Activated CD4-positive, alpha-beta T cell treated with anti-CD3 and anti-CD28 coated beads, Interleukin-2, amount 50 U/mL, for 48 hours (primary cell): ENCODE data around the gene FAM227B.
"Not testable (repeated sequence)": the region's sequence is repeated elsewhere in the genome, so short reads cannot be mapped to it uniquely, and the experiment has no call there.

Experiments
- DNase-seq, 2 experiments: peaks; one replicate each; pipeline ENCODE4 v3.0.0-alpha.2; 2020

The FAM227B gene

GRCh38 chr15:49490966-49491365 lies 129.7 kb downstream of the FAM227B start:
- DNase-seq: no peak

GRCh38 chr15:49485401-49485800 lies 135.2 kb downstream of the FAM227B start:
- DNase-seq: not testable (repeated sequence)

GRCh38 chr15:49478982-49479381 lies 141.6 kb downstream of the FAM227B start:
- DNase-seq: not testable (repeated sequence)

GRCh38 chr15:49478021-49478420 lies 142.6 kb downstream of the FAM227B start:
- not testable (repeated sequence) for DNase-seq

GRCh38 chr15:49473031-49473430 lies 147.6 kb downstream of the FAM227B start:
- DNase-seq: no peak

DNA sequence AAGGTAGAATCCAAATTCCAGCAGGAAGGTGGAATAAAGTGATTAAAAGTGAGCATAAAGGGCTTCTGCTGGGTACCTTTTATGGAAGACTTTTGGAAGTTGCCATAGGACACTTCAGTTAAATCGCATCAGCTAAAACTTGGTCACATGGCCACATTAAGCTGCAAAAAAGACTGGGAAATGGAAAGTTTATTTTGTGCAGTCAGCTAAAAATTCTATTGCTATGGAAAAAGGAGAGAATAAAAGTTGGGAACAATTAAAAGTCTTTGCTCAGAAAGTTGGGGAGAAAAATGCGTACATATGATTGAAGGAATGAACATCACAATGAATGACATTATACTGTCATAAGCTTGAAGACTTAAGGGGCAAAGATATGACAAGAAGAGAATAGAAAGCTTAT lies 148.3 kb downstream of the FAM227B start:
- DNase-seq: no peak

- DNase-seq: no peak
These were observed 148.9 kb downstream of the FAM227B start for GRCh38 chr15:49471733-49472132.

- peak; percentile 43 to 59 for DNase-seq
These were observed 149.4 kb downstream of the FAM227B start for GRCh38 chr15:49471248-49471647.

- DNase-seq: no peak
These were observed 152.2 kb downstream of the FAM227B start for GRCh38 chr15:49468481-49468839.

GRCh38 chr15:49467746-49468480 lies 152.7 kb downstream of the FAM227B start:
- DNase-seq: no peak

DNA sequence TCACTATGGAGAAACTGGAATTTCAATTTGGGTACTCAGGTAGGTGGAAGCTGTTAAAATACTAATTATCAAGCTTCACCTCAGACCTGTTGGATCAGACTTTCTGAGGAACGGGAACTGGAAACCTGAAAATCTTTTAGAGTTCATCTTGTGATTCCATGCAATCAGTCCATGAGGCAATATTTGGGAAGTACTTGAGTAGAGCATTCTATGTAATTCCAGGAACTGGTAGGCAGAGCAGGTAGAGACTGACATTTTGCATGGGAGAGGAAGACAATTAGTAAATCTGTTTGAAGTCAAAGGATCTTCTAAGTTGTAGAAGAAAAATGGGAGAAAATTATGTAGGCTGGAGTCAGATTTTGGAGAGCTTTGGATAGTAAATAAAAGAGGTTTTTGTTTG lies 154.5 kb downstream of the FAM227B start:
- no peak for DNase-seq

DNA sequence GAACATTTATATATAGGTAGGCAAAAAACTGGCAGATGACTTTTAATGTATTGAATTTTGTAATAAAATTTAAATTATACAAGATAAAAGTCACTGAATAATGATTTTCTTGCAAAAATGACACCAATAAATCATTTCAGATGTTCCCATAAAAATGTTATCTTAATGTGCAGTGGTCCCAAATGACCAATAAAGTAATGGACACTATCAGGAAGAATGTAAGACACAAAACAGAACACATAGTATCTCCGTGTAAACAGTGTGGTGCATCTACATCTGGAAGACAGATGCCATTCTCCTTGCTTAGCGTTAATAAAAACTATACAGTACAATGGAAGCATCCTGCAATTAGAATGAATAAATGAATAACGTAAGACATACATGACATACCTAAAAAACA lies 156.1 kb downstream of the FAM227B start:
- no peak for DNase-seq

DNA sequence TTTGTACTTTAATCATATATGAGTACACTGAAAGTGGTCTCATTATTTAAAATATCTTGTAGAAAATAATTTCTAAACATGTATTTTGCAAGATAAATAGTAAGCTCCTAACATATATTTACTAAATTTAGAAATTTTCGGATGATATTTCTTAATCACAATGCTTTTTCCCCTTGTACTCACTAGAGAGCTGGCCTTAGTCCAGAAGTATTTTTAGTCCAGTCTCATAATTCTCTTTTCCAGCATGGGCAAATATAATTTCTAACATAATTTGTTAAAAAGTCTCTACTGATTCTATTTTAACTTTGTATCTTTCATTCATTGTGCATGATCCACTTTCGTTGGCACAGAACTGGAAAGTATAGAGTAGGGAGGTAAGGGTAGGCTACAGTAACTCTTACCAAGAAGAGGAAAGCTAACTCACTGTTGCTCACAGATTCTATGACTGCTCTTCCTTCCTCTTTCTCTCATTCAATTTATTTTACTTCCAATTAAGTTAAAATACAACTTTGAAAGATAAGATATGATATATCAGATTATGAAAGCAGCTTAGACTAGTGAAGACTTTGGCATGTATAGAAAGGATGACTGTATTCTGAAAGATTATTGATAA lies 158.3 kb downstream of the FAM227B start:
- no peak for DNase-seq

GRCh38 chr15:49460411-49460941 lies 160.1 kb downstream of the FAM227B start:
- no peak for DNase-seq

GRCh38 chr15:49458145-49458544 lies 162.5 kb downstream of the FAM227B start:
- no peak for DNase-seq

- no peak for DNase-seq
These were observed 164.5 kb downstream of the FAM227B start for GRCh38 chr15:49456166-49456565.

DNA sequence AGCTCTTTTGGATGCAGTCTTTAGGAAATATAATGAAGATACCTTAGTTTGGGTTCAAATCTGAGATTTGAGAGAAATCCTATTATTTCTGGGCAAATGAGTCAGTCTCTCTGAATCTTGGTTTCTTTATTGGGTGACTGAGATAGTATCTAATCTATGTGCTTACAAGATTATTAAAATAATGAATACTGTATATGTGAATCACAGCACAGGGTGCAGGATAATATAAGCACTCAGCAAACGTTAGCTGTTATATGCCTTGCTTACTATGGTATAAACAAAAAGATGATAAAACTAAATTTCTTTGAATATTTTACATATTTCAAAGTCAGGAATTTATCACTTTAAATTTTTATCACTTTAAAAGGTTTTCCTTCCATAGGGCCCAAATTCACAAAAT lies 168.0 kb downstream of the FAM227B start:
- no peak for DNase-seq

- DNase-seq: no peak
These were observed 178.8 kb downstream of the FAM227B start for GRCh38 chr15:49441816-49442215.

GRCh38 chr15:49441356-49441755 lies 179.3 kb downstream of the FAM227B start:
- DNase-seq: no peak

GRCh38 chr15:49439678-49440395 lies 180.8 kb downstream of the FAM227B start:
- no peak for DNase-seq

GRCh38 chr15:49438962-49439631 lies 181.5 kb downstream of the FAM227B start:
- DNase-seq: no peak

GRCh38 chr15:49436751-49437150 lies 183.9 kb downstream of the FAM227B start:
- no peak for DNase-seq

DNA sequence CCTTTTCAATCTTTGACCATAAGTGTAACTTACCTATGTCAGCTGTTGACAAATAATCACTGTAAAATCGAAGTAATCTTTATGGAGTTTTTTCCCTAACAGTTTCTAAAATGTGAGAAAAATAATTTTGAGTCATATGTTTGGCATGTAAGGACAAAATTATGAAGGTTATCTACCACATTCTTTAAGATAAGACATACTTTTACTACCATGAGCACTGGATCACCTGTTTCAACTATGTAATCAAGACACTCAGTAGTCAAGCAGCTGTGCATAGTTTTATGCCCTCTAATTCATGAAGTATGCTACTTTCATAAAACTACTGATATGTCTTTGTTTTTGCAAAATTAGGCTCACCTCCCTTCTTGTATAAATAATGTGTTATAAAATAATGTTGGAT lies 185.4 kb downstream of the FAM227B start:
- DNase-seq: no peak
